Psoas muscle (tissue), 8 donors: ENCODE measurements around the gene KRT72. TPM values are rescaled to one million over a fixed set of nuclear protein-coding genes. Genes with fewer than 3 reads are reported as not detected.

ENCODE experiments used
- ATAC-seq, 4 donors: fragments of 200-7000 bp; cut with Tn5 transposase; one replicate each; pipeline ENCODE4 v1.9.1; 2020; ENCODE audit warnings: moderate library complexity in 3 of 4, mild to moderate bottlenecking in 2 of 4
- DNase-seq, 2 donors: peaks; one replicate each; pipeline ENCODE4 v3.0.0-alpha.2; 2020
- H3K27ac ChIP-seq: fragments of 200-600 bp; one replicate; pipeline ENCODE4 v1.8.0; 2022
- H3K27me3 ChIP-seq, 3 donors: fragments of 200-600 bp in 1 of 3; one replicate each; pipeline versions ENCODE4 v1.6.1 to v1.8.0; 2013 to 2022; ENCODE audit warnings: low read length in 2 of 3, mild to moderate bottlenecking in 2 of 3, moderate library complexity in 1 of 3; ENCODE audit not compliant: insufficient read depth in 3 of 3
- H3K36me3 ChIP-seq, 2 donors: fragments of 200-600 bp in 1 of 2; one replicate each; pipeline versions ENCODE4 v1.6.1 to v1.8.0; 2013 to 2022; ENCODE audit warnings: low read depth in 1 of 2, mild to moderate bottlenecking in 1 of 2, moderate library complexity in 1 of 2; ENCODE audit not compliant: insufficient read depth in 1 of 2
- H3K4me1 ChIP-seq: fragments of 200-600 bp; one replicate; pipeline ENCODE4 v1.8.0; 2022
- H3K4me3 ChIP-seq: fragments of 200-600 bp; one replicate; pipeline ENCODE4 v1.8.0; 2022; ENCODE audit warnings: mild to moderate bottlenecking
- H3K9me3 ChIP-seq: fragments of 200-600 bp; one replicate; pipeline ENCODE4 v1.8.0; 2022
- CTCF ChIP-seq: fragments of 200-600 bp; IDR thresholded peaks from one replicate; pipeline ENCODE4 v1.8.0; 2022; ENCODE audit warnings: antibody characterized with exemption
- WGBS, 3 donors: extraction: QIAGEN DNeasy Blood & Tissue Kit; methylation state at CpG; one replicate each; pipeline versions ENCODE4 v1.1.6 to v1.1.7; 2013; 5-methylcytosine and 5-hydroxymethylcytosine counted together
- intact Hi-C, 2 donors: fragments of 100-400 bp; cut with DNase I; formaldehyde crosslinking; loops; one replicate each; pipeline versions ENCODE4 v1.11.0 to v1.14.2; 2022
- polyA plus RNA-seq, 3 donors: library from polyadenylated mRNA; stranded (reverse); fragments of 200-250 nt; gene quantifications; one replicate each; pipeline ENCODE4 v1.2.3, GENCODE V29; 2013
- total RNA-seq, 4 donors: library from RNA; stranded (reverse); fragmentation: NEBNext Ultra II Directional in 2 of 4; extraction: Animal tissue kit (Norgen Biotek cat#: 25700) in 2 of 4; gene quantifications; one replicate each; pipeline versions ENCODE4 v1.2.1 to v1.2.4, GENCODE V29; 2021 to 2023
- donor health status: healthy with polysubstance abuse.
- donor health status: DM: no; HTN: no; CAD: no; lungs with moderate emphysema.
- donor health status: Bipolar disorder and iron deficiency.
- donor health status: healthy.
- donor health status: DM: yes; HTN: yes; CAD: no.
- donor health status: DM: no; HTN: no; CAD: no.
- donor health status: DM: no; HTN: no; CAD: no.
- donor health status: DM: yes; HTN: yes; CAD: no.

Gene KRT72
- total and polyA plus RNA-seq, 7 donors: not detected

- no peaks in the 10 kb centered on the region for H3K9me3 ChIP-seq
- H3K27ac ChIP-seq: no peak overlapping the region
- DNase-seq: no peak
- peaks cover 0 to 15% (median 10%) of the 10 kb centered on the region in 3 donors for H3K27me3 ChIP-seq
- 86 to 93% (median 89%) methylated on average over 12 of the region's 12 CpGs for WGBS, 3 donors
- H3K4me1 ChIP-seq: no peaks in the 10 kb centered on the region
- TF ChIP-seq CTCF: no peak
- no peak for ATAC-seq
- no peak overlapping the region for H3K4me3 ChIP-seq
- no peaks in the 10 kb centered on the region for H3K36me3 ChIP-seq
- intact Hi-C loops: no loop called here
Measured at GRCh38 chr12:52568111-52568510, 33.2 kb downstream of the KRT72 start.

- TF ChIP-seq CTCF: no peak
- no peak for DNase-seq
- H3K9me3 ChIP-seq: no peaks in the 10 kb centered on the region
- peaks cover 0 to 11% (median 5%) of the 10 kb centered on the region in 3 donors for H3K27me3 ChIP-seq
- intact Hi-C loops: no loop called here
- WGBS, 3 donors: 84 to 92% (median 84%) methylated on average over 6 to 8 of the region's 8 CpGs
- H3K4me1 ChIP-seq: no peaks in the 10 kb centered on the region
- H3K4me3 ChIP-seq: no peak overlapping the region
- H3K27ac ChIP-seq: no peak overlapping the region
- ATAC-seq: no peak
- H3K36me3 ChIP-seq: no peaks in the 10 kb centered on the region
Measured at GRCh38 chr12:52566847-52567291, 34.4 kb downstream of the KRT72 start.

- WGBS, 3 donors: 27 to 40% (median 29%) methylated on average over 1 of the region's 1 CpG
- no peaks in the 10 kb centered on the region for H3K36me3 ChIP-seq
- H3K27me3 ChIP-seq: peaks cover 0 to 9% (median 7%) of the 10 kb centered on the region in 3 donors
- no peak for TF ChIP-seq CTCF
- intact Hi-C loops: no loop called here
- H3K27ac ChIP-seq: no peak overlapping the region
- no peak overlapping the region for H3K4me3 ChIP-seq
- no peaks in the 10 kb centered on the region for H3K4me1 ChIP-seq
- ATAC-seq: no peak
- H3K9me3 ChIP-seq: no peaks in the 10 kb centered on the region
- DNase-seq: no peak
Measured at GRCh38 chr12:52564582-52564981, 36.7 kb downstream of the KRT72 start.

GRCh38 chr12:52561880-52562449, 39.3 kb downstream of the KRT72 start:
- no peak for TF ChIP-seq CTCF
- DNase-seq (no peak), ATAC-seq (no peak)

GRCh38 chr12:52559979-52560378, 41.3 kb downstream of the KRT72 start:
- intact Hi-C loops: no loop called here
- Histone ChIP-seq H3K27ac (no peak overlapping the region), H3K4me3 (no peak overlapping the region), H3K9me3 (no peaks in the 10 kb centered on the region), H3K36me3 (no peaks in the 10 kb centered on the region), H3K4me1 (no peaks in the 10 kb centered on the region), H3K27me3 (peaks cover 0 to 13% (median 6%) of the 10 kb centered on the region in 3 donors)
- ATAC-seq: no peak
- TF ChIP-seq CTCF: no peak
- 81 to 82% (median 81%) methylated on average over 4 of the region's 4 CpGs for WGBS, 3 donors
- DNase-seq: peak in 1 of 2 donors; percentile 15

More at GRCh38 chr12:52561880-52562449, 39.3 kb downstream of the KRT72 start:
- no peaks in the 10 kb centered on the region for H3K4me1 ChIP-seq
- intact Hi-C loops: no loop called here
- peaks cover 0 to 13% (median 6%) of the 10 kb centered on the region in 3 donors for H3K27me3 ChIP-seq
- no peak overlapping the region for H3K4me3 ChIP-seq
- no peak overlapping the region for H3K27ac ChIP-seq
- WGBS, 3 donors: 62 to 71% (median 68%) methylated on average over 3 of the region's 3 CpGs
- H3K9me3 ChIP-seq: no peaks in the 10 kb centered on the region
- no peaks in the 10 kb centered on the region for H3K36me3 ChIP-seq
